Vagina (tissue), 2 donors: Measurements from ENCODE around the gene HDGFL2.

ENCODE experiments used
- CTCF ChIP-seq, 3 experiments: fragments of 450-650 bp in 2 of 3; fragments of 200-600 bp in 1 of 3; sonication (generic) in 1 of 3; IDR thresholded peaks; one replicate each; pipeline ENCODE4 v1.5.1; 2017 to 2019; ENCODE audit warnings: antibody characterized with exemption in 3 of 3, mild to moderate bottlenecking in 2 of 3, moderate library complexity in 2 of 3
- POLR2A ChIP-seq, 2 donors: fragments of 450-650 bp; IDR thresholded peaks; one replicate each; pipeline ENCODE4 v1.6.1; 2017; ENCODE audit warnings: antibody characterized with exemption in 2 of 2, mild to moderate bottlenecking in 2 of 2, moderate library complexity in 2 of 2

- no peak for TF ChIP-seq CTCF (IDR thresholded peaks at IDR 0.05)
- TF ChIP-seq POLR2A (IDR thresholded peaks at IDR 0.05): no peak
Observed at GRCh38 chr19:4504297-4504701, 32.2 kb downstream of the HDGFL2 start.
